ENCODE data around the gene TVP23C. TPM values are rescaled to one million over a fixed set of nuclear protein-coding genes. Genes with fewer than 3 reads are reported as not detected.

TVP23C gene
- total RNA-seq, result 19.5 and 37.1 TPM in 2 replicates

DNA sequence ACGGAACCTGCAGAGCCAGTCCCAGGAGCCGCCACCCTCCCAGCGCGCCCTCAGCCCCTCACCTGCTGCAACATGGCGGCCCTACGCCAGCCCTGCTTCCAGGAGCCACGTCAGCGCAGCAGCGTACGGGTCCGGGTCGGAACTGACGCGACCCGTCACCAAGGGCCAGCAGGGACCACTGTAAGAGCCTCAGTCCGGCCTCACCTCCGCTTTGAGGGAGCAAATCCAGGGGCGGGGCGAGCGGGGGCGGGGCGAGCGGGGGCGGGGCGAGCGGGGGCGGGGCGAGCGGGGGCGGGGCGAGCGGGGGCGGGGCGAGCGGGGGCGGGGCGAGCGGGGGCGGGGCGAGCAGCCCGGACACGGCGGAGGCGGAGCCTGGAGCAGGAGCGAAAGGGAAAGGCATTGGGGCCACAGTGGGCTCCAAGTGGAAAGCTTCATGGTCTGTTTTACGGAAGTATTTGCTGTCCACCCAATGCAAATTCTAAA lies at the start of gene TVP23C:
TSS of gene TVP23C (minus strand) at position 109 of the 483 bp plus-strand sequence. CDS start at position 74, 35 bp downstream.

DNA sequence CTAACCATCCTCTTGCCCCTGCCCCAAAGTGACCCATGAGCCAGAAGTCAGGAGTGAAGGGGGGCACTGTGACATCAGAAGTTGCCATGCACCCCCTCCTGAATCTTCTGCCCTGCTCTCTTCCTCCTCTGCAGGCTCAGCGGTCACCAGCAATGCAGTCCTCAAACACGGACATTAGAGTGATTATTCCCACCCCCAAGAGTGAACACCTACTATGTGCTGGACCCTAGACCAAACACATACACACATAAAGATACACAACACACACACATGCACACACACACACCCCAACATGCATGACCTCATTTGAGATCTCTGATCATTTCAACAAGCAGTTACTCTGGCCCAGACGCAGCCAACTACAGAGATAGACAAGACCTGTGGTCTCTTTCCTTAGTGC lies 95.7 kb downstream of the TVP23C start, which contains the start of gene CDRT4:
TSS of gene CDRT4 (minus strand) at position 30 of the 400 bp plus-strand sequence. CDS start 27,383 bp downstream, outside the sequence.

Other genes starting within 250 kb of the TVP23C start
- gene TEKT3, start 221.9 kb downstream of the TVP23C start, total RNA-seq, result under 0.01 TPM in 1 of 2 replicates, not detected in the other
- 0.46 and 0.65 TPM in 2 replicates for gene CDRT4, start 95.9 kb downstream of the TVP23C start, total RNA-seq
- gene FBXW10B, start 56.2 kb upstream of the TVP23C start, total RNA-seq, result 0.15 TPM in 1 of 2 replicates, not detected in the other
- 22.1 and 65.2 TPM in 2 replicates for gene TRIM16, start 120.8 kb upstream of the TVP23C start, total RNA-seq
- gene ZNF286A, start 136.3 kb upstream of the TVP23C start, total RNA-seq, result 36.1 and 45.6 TPM in 2 replicates
- gene TBC1D26, start 168.8 kb upstream of the TVP23C start, total RNA-seq, result not detected in 2 replicates

Data from epithelial cell of umbilical artery (primary cell).